WERI-Rb-1 (cell line): Measurements from ENCODE around the gene ALCAM.

ENCODE experiments used
- DNase-seq: peaks from one replicate; pipeline ENCODE4 v3.0.0-alpha.2; 2020
- H3K27ac ChIP-seq: fragments of 250-450 bp; sonication (Bioruptor Pico); 2 replicates; pipeline ENCODE4 v1.5.1; 2020; ENCODE audit warnings: mild to moderate bottlenecking, moderate library complexity
- H3K27me3 ChIP-seq: fragments of 250-450 bp; sonication (Bioruptor Pico); 2 replicates; pipeline ENCODE4 v1.5.1; 2021; ENCODE audit warnings: mild to moderate bottlenecking, low read depth, moderate library complexity; ENCODE audit not compliant: insufficient read depth, severe bottlenecking
- H3K36me3 ChIP-seq: fragments of 250-450 bp; sonication (Bioruptor Pico); 2 replicates; pipeline ENCODE4 v1.5.1; 2020; ENCODE audit warnings: mild to moderate bottlenecking, moderate library complexity
- H3K4me3 ChIP-seq: 2 replicates; pipeline ENCODE4 v1.5.1; 2011; ENCODE audit warnings: low read depth, mild to moderate bottlenecking, control low read depth, low read length
- H3K9me3 ChIP-seq: fragments of 250-450 bp; sonication (Bioruptor Pico); 2 replicates; pipeline ENCODE4 v1.5.1; 2021; ENCODE audit warnings: mild to moderate bottlenecking, moderate library complexity; ENCODE audit not compliant: severe bottlenecking
- CTCF ChIP-seq: IDR thresholded peaks from 2 replicates; pipeline ENCODE4 v1.5.1; 2011; ENCODE audit warnings: low read depth, mild to moderate bottlenecking, control low read depth, inconsistent platforms, low read length

Gene ALCAM

GRCh38 chr3:105502333-105502732 is 135.6 kb downstream of the ALCAM start:
- TF ChIP-seq CTCF, result no peak
- Histone ChIP-seq H3K27ac (no peak overlapping the region), H3K4me3 (no peak overlapping the region), H3K36me3 (no peaks in the 10 kb centered on the region), H3K9me3 (no peaks in the 10 kb centered on the region), H3K27me3 (no peaks in the 10 kb centered on the region)
- DNase-seq, result no peak

GRCh38 chr3:105503191-105503593 is 136.5 kb downstream of the ALCAM start:
- H3K4me3 ChIP-seq, result no peak overlapping the region
- DNase-seq, result no peak
- no peak for TF ChIP-seq CTCF
- no peaks in the 10 kb centered on the region for H3K9me3 ChIP-seq
- no peaks in the 10 kb centered on the region for H3K27me3 ChIP-seq
- H3K36me3 ChIP-seq, result no peaks in the 10 kb centered on the region
- H3K27ac ChIP-seq, result no peak overlapping the region

GRCh38 chr3:105504440-105504951 is 137.8 kb downstream of the ALCAM start:
- no peak for TF ChIP-seq CTCF
- Histone ChIP-seq H3K4me3 (no peak overlapping the region), H3K36me3 (no peaks in the 10 kb centered on the region), H3K27ac (no peak overlapping the region), H3K9me3 (no peaks in the 10 kb centered on the region), H3K27me3 (no peaks in the 10 kb centered on the region)
- no peak for DNase-seq

- no peak for DNase-seq
- no peak overlapping the region for H3K27ac ChIP-seq
- H3K27me3 ChIP-seq, result no peaks in the 10 kb centered on the region
- no peak overlapping the region for H3K4me3 ChIP-seq
- no peak for TF ChIP-seq CTCF
- no peaks in the 10 kb centered on the region for H3K36me3 ChIP-seq
- no peaks in the 10 kb centered on the region for H3K9me3 ChIP-seq
Observed at GRCh38 chr3:105505170-105505569, 138.5 kb downstream of the ALCAM start.

- Histone ChIP-seq H3K27me3 (no peaks in the 10 kb centered on the region), H3K36me3 (no peaks in the 10 kb centered on the region), H3K27ac (no peak overlapping the region), H3K4me3 (no peak overlapping the region), H3K9me3 (no peaks in the 10 kb centered on the region)
- DNase-seq, result no peak
- no peak for TF ChIP-seq CTCF
Observed at GRCh38 chr3:105511031-105511430, 144.3 kb downstream of the ALCAM start.

- TF ChIP-seq CTCF, result no peak
- Histone ChIP-seq H3K9me3 (no peaks in the 10 kb centered on the region), H3K27me3 (no peaks in the 10 kb centered on the region), H3K4me3 (no peak overlapping the region), H3K36me3 (no peaks in the 10 kb centered on the region), H3K27ac (no peak overlapping the region)
- DNase-seq, result no peak
Observed at GRCh38 chr3:105512061-105512460, 145.4 kb downstream of the ALCAM start.
